ENCODE results near the gene TMEM53.

DNA sequence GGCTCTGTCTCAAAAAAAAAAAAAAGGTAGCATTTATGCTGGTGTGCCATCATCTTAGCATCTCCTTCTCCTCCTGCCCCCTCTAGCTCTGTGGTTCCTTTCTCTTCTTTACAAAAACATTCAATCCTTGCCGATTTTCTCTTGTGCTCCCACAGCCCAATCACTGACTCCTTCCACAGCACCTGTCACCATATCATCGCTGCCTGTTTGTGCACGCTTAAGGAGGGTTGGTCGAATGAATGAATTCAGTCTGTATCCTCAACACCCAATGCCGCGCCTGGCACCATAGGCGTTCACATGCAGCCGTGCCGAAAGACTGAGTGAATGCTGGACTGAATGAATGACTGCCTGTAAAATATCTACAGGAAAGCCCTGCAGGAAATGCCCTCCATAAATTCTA lies 48.8 kb upstream of the TMEM53 start:
- TF ChIP-seq, protein P1, sequence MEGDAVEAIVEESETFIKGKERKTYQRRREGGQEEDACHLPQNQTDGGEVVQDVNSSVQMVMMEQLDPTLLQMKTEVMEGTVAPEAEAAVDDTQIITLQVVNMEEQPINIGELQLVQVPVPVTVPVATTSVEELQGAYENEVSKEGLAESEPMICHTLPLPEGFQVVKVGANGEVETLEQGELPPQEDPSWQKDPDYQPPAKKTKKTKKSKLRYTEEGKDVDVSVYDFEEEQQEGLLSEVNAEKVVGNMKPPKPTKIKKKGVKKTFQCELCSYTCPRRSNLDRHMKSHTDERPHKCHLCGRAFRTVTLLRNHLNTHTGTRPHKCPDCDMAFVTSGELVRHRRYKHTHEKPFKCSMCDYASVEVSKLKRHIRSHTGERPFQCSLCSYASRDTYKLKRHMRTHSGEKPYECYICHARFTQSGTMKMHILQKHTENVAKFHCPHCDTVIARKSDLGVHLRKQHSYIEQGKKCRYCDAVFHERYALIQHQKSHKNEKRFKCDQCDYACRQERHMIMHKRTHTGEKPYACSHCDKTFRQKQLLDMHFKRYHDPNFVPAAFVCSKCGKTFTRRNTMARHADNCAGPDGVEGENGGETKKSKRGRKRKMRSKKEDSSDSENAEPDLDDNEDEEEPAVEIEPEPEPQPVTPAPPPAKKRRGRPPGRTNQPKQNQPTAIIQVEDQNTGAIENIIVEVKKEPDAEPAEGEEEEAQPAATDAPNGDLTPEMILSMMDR (IDR thresholded peaks at IDR 0.05; ENCODE audit: borderline replicate concordance, extremely low read depth, low read length, poor library complexity, severe bottlenecking): no peak
- TF ChIP-seq EZH2 (IDR thresholded peaks at IDR 0.05; ENCODE audit: borderline replicate concordance, low read depth, low read length, severe bottlenecking): no peak

All from DND-41 (cell line).